ENCODE measurements around the gene AHR. TPM values are rescaled to one million over a fixed set of nuclear protein-coding genes. Genes with fewer than 3 reads are reported as not detected.
A peak's percentile ranks its signal among the peaks of the same experiment; 100 is the strongest.

Gene AHR
- total RNA-seq, 2 donors from 2014 or later, result 139 to 208 TPM

DNA sequence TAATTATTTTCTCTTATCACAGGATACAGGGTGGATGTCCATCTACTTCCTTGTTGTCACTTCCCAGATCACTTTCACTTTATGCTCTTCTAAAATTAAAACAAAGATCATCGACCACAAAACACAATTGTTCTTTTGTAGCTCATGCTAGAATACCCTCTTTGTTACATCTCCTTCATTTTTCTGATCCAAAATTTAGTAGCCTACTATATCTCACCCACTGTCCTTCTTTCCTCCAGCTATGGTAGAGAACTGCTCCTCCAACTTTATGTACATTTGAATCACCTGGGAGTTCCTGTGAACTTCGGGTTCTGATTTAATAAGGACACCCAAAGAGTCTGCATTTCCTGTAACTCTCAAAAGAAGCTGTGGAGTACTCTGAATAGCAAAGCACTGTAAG lies 1.2 kb upstream of the AHR start:
- DNase-seq (no peak), ATAC-seq (no peak)
- no peaks in the 10 kb centered on the region for H3K9me3 ChIP-seq (ENCODE audit: control insufficient read depth, low read length, poor library complexity, severe bottlenecking)
- H3K4me1 Mint-ChIP-seq, result peaks cover 21% of the 10 kb centered on the region
- H3K27ac Mint-ChIP-seq, result peak overlapping the region; percentile 74
- H3K4me3 Mint-ChIP-seq, result peak overlapping the region; percentile 99
- H3K27me3 Mint-ChIP-seq, result no peaks in the 10 kb centered on the region
- H3K36me3 Mint-ChIP-seq (ENCODE audit: low read depth), result peaks cover 4% of the 10 kb centered on the region

DNA sequence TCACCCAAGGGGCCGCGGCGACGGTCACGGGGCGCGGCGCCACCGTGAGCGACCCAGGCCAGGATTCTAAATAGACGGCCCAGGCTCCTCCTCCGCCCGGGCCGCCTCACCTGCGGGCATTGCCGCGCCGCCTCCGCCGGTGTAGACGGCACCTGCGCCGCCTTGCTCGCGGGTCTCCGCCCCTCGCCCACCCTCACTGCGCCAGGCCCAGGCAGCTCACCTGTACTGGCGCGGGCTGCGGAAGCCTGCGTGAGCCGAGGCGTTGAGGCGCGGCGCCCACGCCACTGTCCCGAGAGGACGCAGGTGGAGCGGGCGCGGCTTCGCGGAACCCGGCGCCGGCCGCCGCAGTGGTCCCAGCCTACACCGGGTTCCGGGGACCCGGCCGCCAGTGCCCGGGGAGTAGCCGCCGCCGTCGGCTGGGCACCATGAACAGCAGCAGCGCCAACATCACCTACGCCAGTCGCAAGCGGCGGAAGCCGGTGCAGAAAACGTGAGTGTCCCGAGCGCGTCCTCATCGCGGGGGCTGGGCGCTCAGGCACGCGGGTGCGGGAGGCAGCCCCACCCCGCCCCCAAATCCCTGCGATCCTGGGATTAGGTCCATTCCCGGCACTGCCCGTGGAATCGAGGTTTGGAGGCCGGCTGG lies 509 bp downstream of the AHR start:
- Mint-ChIP-seq H3K4me3 (peak overlapping the region; percentile 99), H3K36me3 (ENCODE audit: low read depth) (peaks cover 4% of the 10 kb centered on the region), H3K4me1 (peaks cover 27% of the 10 kb centered on the region), H3K27me3 (no peaks in the 10 kb centered on the region), H3K27ac (peak overlapping the region; percentile 97)
- peak; percentile 38 to 47 (median 40) for DNase-seq
- peak; percentile 57 for ATAC-seq
- no peaks in the 10 kb centered on the region for H3K9me3 ChIP-seq (ENCODE audit: control insufficient read depth, low read length, poor library complexity, severe bottlenecking)

DNA sequence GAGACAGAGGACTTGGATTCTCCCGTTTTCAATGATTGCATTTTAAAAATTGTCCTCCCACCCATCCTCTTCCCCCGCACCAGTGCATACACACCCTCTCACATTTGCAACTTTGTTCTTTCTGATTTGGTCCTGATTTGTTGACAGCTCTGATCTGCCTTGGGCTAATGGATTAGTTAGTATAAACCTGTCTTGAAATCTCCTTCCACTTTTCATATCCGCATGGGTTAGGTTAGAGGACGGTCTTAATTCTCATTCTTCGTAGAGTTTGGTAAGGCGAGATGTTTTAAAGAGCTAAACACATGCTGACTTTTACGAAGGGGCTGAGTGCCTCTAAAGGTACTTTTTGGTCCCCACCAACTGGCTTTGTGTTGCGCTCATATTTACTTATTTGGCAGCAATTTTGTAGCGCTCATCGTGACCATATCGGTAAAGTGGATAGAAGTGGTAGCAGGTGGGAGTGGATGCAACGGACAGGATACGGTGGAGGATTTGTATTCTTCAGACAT lies 1.1 kb downstream of the AHR start:
- H3K4me3 Mint-ChIP-seq, result peak overlapping the region; percentile 99
- peaks cover 33% of the 10 kb centered on the region for H3K4me1 Mint-ChIP-seq

GRCh38 chr7:17300012-17300411 lies 1.6 kb downstream of the AHR start:
- Mint-ChIP-seq H3K27me3 (no peaks in the 10 kb centered on the region), H3K4me3 (peak overlapping the region; percentile 99), H3K36me3 (ENCODE audit: low read depth) (peaks cover 4% of the 10 kb centered on the region), H3K4me1 (peaks cover 37% of the 10 kb centered on the region), H3K27ac (peak overlapping the region; percentile 97)
- no peak for ATAC-seq
- DNase-seq, result no peak
- H3K9me3 ChIP-seq (ENCODE audit: control insufficient read depth, low read length, poor library complexity, severe bottlenecking), result no peaks in the 10 kb centered on the region

More for the DNA sequence above, 1.1 kb downstream of the AHR start:
- peak; percentile 14 for ATAC-seq
- H3K36me3 Mint-ChIP-seq (ENCODE audit: low read depth), result peaks cover 4% of the 10 kb centered on the region
- no peaks in the 10 kb centered on the region for H3K9me3 ChIP-seq (ENCODE audit: control insufficient read depth, low read length, poor library complexity, severe bottlenecking)
- DNase-seq, result no peak
- H3K27ac Mint-ChIP-seq, result peak overlapping the region; percentile 97
- no peaks in the 10 kb centered on the region for H3K27me3 Mint-ChIP-seq

- Mint-ChIP-seq H3K27me3 (no peaks in the 10 kb centered on the region), H3K4me1 (peaks cover 42% of the 10 kb centered on the region), H3K27ac (peak overlapping the region; percentile 97), H3K36me3 (ENCODE audit: low read depth) (peaks cover 4% of the 10 kb centered on the region), H3K4me3 (peak overlapping the region; percentile 99)
- ATAC-seq, result no peak
- no peak for DNase-seq
- no peaks in the 10 kb centered on the region for H3K9me3 ChIP-seq (ENCODE audit: control insufficient read depth, low read length, poor library complexity, severe bottlenecking)
Observed at GRCh38 chr7:17300437-17300836, 2.0 kb downstream of the AHR start.

DNA sequence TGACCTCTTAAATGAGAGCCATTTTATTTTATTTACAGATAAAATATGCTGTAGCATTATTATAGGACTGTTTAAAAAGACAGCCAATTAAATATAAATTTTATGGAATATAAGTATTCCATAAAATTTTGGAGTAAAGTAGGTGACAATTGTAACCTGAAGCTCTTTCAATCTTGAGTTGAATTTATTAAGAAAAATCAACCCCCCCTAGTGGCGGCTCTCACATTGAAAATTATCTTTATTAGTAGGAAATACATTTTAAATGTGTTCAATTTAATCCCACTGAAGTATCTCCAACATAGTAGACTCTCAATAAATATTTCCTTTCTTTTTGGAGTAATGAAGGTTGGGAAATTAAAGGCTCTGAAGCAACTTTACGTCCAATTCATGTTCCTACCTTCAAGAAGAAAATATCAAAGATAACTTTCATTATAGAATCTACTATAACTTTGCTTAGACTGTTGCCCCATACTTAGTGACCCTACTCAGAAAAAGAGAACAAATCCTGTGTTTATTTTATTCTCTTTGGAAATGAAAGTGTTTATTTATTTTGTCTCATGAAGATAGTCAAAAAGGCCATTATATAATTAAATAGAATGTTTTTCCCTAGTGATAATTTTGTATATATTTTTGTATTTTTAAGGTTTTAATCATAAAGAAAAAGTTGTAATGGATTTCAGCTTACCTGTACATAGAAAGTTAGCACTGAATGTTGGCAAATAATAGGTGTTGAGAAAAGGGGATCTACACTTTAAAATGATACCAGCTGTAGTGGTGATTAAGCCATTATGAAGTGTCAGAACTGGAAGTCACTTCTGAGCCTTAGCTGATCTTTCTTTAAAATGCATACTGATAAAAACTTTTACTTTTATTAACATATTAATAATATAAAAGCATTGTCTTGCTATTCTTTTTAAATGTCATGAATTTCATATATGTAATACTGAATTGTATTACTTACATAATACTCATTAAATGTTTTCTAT lies 3.3 kb downstream of the AHR start:
- no peaks in the 10 kb centered on the region for H3K27me3 Mint-ChIP-seq
- H3K9me3 ChIP-seq (ENCODE audit: control insufficient read depth, low read length, poor library complexity, severe bottlenecking), result no peaks in the 10 kb centered on the region
- peak overlapping the region; percentile 21 for H3K4me3 Mint-ChIP-seq
- peaks cover 44% of the 10 kb centered on the region for H3K4me1 Mint-ChIP-seq
- H3K27ac Mint-ChIP-seq, result no peak overlapping the region
- DNase-seq, result peak in 2 of 3 donors; percentile 21 to 26
- no peak for ATAC-seq
- peaks cover 4% of the 10 kb centered on the region for H3K36me3 Mint-ChIP-seq (ENCODE audit: low read depth)

- ATAC-seq, result peak; percentile 22
- Mint-ChIP-seq H3K4me3 (peak overlapping the region; percentile 64), H3K27ac (peak overlapping the region; percentile 19), H3K36me3 (ENCODE audit: low read depth) (peaks cover 4% of the 10 kb centered on the region), H3K4me1 (peaks cover 37% of the 10 kb centered on the region), H3K27me3 (no peaks in the 10 kb centered on the region)
- DNase-seq, result no peak
- H3K9me3 ChIP-seq (ENCODE audit: control insufficient read depth, low read length, poor library complexity, severe bottlenecking), result no peaks in the 10 kb centered on the region
Observed at GRCh38 chr7:17302575-17303142, 4.2 kb downstream of the AHR start.

DNA sequence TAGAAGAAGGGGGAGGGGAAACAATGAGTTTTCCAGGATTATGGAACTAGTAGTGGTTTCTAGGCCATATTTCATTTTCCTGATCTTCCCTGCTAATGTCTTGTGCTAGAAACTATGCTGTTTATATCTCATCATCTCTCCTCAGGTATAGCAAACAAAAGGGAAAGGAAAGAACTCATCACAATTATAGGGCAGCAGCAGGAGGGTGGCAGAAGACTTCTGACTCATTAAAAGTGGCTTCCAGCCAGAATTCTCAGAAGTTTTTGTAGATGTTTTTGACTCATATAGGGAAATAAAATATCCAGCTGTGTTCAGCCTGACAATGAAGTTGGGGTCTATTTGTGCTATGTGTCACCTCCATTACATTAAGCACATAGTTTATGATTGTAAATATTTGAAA lies 6.5 kb downstream of the AHR start:
- ATAC-seq, result peak; percentile 45
- peak in 1 of 3 donors; percentile 12 for DNase-seq
- Mint-ChIP-seq H3K4me3 (peak overlapping the region; percentile 89), H3K4me1 (peaks cover 26% of the 10 kb centered on the region), H3K27ac (no peak overlapping the region), H3K36me3 (ENCODE audit: low read depth) (no peaks in the 10 kb centered on the region), H3K27me3 (no peaks in the 10 kb centered on the region)
- H3K9me3 ChIP-seq (ENCODE audit: control insufficient read depth, low read length, poor library complexity, severe bottlenecking), result no peaks in the 10 kb centered on the region

- ATAC-seq, result peak; percentile 30
Observed at GRCh38 chr7:17305387-17306171, 7.1 kb downstream of the AHR start.

DNA sequence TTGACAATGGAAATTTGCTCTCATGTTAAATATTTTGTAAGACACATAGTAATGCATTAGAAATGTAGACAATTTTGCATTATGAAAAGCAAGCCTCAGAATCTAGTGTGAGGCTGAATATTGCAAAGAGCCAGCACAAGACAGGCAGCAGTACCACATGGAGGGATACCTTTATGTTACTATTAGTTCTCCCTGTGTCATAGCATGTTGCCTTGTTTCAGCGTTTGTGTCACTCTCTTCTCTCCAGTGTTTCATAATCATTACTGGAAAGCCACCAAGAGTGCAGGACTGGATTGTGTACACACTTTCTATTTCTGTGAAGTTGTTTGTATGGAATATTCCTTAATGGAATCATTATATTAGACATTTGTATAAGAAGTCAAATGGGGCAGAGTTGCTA lies 8.5 kb downstream of the AHR start:
- Mint-ChIP-seq H3K36me3 (ENCODE audit: low read depth) (peaks cover 2% of the 10 kb centered on the region), H3K4me3 (no peak overlapping the region), H3K27me3 (no peaks in the 10 kb centered on the region), H3K27ac (no peak overlapping the region), H3K4me1 (peaks cover 23% of the 10 kb centered on the region)
- no peaks in the 10 kb centered on the region for H3K9me3 ChIP-seq (ENCODE audit: control insufficient read depth, low read length, poor library complexity, severe bottlenecking)
- ATAC-seq (no peak), DNase-seq (no peak)

More at GRCh38 chr7:17305387-17306171, 7.1 kb downstream of the AHR start:
- no peaks in the 10 kb centered on the region for H3K9me3 ChIP-seq (ENCODE audit: control insufficient read depth, low read length, poor library complexity, severe bottlenecking)
- no peak for DNase-seq
- Mint-ChIP-seq H3K36me3 (ENCODE audit: low read depth) (no peaks in the 10 kb centered on the region), H3K27me3 (no peaks in the 10 kb centered on the region), H3K4me3 (peak overlapping the region; percentile 89), H3K27ac (no peak overlapping the region), H3K4me1 (peaks cover 23% of the 10 kb centered on the region)

DNA sequence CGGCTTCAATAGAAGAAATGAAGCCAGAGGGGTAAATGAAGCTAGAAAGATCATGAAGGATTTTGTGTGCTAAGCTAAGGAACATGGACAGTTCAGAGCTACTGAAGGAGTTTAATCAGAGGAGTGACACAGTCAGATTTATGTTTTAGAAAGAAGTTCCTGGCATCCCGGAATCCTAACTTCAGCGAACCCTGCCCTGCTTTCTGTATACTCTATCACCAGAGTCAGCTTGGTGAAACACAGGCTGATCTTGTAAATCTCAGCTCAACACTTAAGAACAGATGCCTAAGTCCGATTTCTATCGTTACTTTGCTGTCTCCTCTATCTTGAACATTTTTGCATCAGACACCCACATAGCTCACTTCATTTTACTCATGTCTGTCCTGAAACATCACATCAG lies 9.1 kb downstream of the AHR start:
- H3K9me3 ChIP-seq (ENCODE audit: control insufficient read depth, low read length, poor library complexity, severe bottlenecking), result no peaks in the 10 kb centered on the region
- no peak overlapping the region for H3K4me3 Mint-ChIP-seq
- peaks cover 23% of the 10 kb centered on the region for H3K4me1 Mint-ChIP-seq
- ATAC-seq (no peak), DNase-seq (no peak)
- H3K27ac Mint-ChIP-seq, result no peak overlapping the region
- H3K36me3 Mint-ChIP-seq (ENCODE audit: low read depth), result peaks cover 2% of the 10 kb centered on the region
- no peaks in the 10 kb centered on the region for H3K27me3 Mint-ChIP-seq

- ATAC-seq, result peak; percentile 60
Observed at GRCh38 chr7:17307969-17308648, 9.7 kb downstream of the AHR start.

More at GRCh38 chr7:17307969-17308648, 9.7 kb downstream of the AHR start:
- H3K4me1 Mint-ChIP-seq, result peaks cover 25% of the 10 kb centered on the region
- H3K27ac Mint-ChIP-seq, result no peak overlapping the region
- no peaks in the 10 kb centered on the region for H3K27me3 Mint-ChIP-seq
- no peak overlapping the region for H3K4me3 Mint-ChIP-seq
- H3K36me3 Mint-ChIP-seq (ENCODE audit: low read depth), result peaks cover 3% of the 10 kb centered on the region
- DNase-seq, result no peak
- no peaks in the 10 kb centered on the region for H3K9me3 ChIP-seq (ENCODE audit: control insufficient read depth, low read length, poor library complexity, severe bottlenecking)

Data from T-helper 17 cell (primary cell).